ENCODE measurements around the gene PSRC1.
"Not testable (repeated sequence)": the region's sequence is repeated elsewhere in the genome, so short reads cannot be mapped to it uniquely, and the experiment has no call there.

- TF ChIP-seq POLR2A (IDR thresholded peaks at IDR 0.05; ENCODE audit: low read length); GATA1 (IDR thresholded peaks at IDR 0.05; ENCODE audit: low read depth, low read length): not testable (repeated sequence)
These were observed 23.0 kb upstream of the PSRC1 start for GRCh38 chr1:109305991-109306390.
